HUES6 (cell line): ENCODE results near the gene RPTOR.

ENCODE experiments used
- H3K27ac ChIP-seq: 2 replicates; pipeline ENCODE4 v1.7.0; 2013; ENCODE audit warnings: low read depth, mild to moderate bottlenecking, low read length, inconsistent platforms
- H3K27me3 ChIP-seq: 2 replicates; pipeline ENCODE4 v1.6.1; 2013; ENCODE audit warnings: low read length; ENCODE audit not compliant: control insufficient read depth, insufficient read depth
- H3K36me3 ChIP-seq: 2 replicates; pipeline ENCODE4 v1.6.1; 2013; ENCODE audit warnings: low read length; ENCODE audit not compliant: control insufficient read depth, insufficient read depth
- H3K4me1 ChIP-seq: 2 replicates; pipeline ENCODE4 v1.6.1; 2013; ENCODE audit warnings: low read length; ENCODE audit not compliant: control insufficient read depth, insufficient read depth
- H3K4me3 ChIP-seq: 2 replicates; pipeline ENCODE4 v1.5.1; 2013; ENCODE audit warnings: low read depth, low read length
- H3K9ac ChIP-seq: one replicate; pipeline ENCODE4 v1.6.1; 2013; ENCODE audit warnings: mild to moderate bottlenecking, low read length
- H3K9me3 ChIP-seq: 2 replicates; pipeline ENCODE4 v1.6.1; 2013; ENCODE audit warnings: low read depth, low read length; ENCODE audit not compliant: control insufficient read depth, insufficient read depth

RPTOR gene

GRCh38 chr17:80751070-80751945, 206.7 kb downstream of the RPTOR start:
- Histone ChIP-seq H3K4me1 (peaks cover 15% of the 10 kb centered on the region), H3K27me3 (no peaks in the 10 kb centered on the region), H3K36me3 (0 out of 2 replicates have a peak, but pooled peaks cover 5% of the 10 kb centered on the region), H3K9me3 (no peaks in the 10 kb centered on the region), H3K4me3 (no peak overlapping the region), H3K9ac (no peak overlapping the region), H3K27ac (no peak overlapping the region)

- Histone ChIP-seq H3K27ac (no peak overlapping the region), H3K9ac (no peak overlapping the region)
Observed at GRCh38 chr17:80751946-80752581, 207.4 kb downstream of the RPTOR start.

GRCh38 chr17:80753685-80754345, 209.2 kb downstream of the RPTOR start:
- no peak overlapping the region for H3K27ac ChIP-seq
- H3K27me3 ChIP-seq = no peaks in the 10 kb centered on the region
- peaks cover 15% of the 10 kb centered on the region for H3K4me1 ChIP-seq
- H3K9ac ChIP-seq = no peak overlapping the region
- no peaks in the 10 kb centered on the region for H3K9me3 ChIP-seq
- H3K4me3 ChIP-seq = no peak overlapping the region
- 0 out of 2 replicates have a peak, but pooled peaks cover 5% of the 10 kb centered on the region for H3K36me3 ChIP-seq

More at GRCh38 chr17:80751946-80752581, 207.4 kb downstream of the RPTOR start:
- Histone ChIP-seq H3K36me3 (0 out of 2 replicates have a peak, but pooled peaks cover 5% of the 10 kb centered on the region), H3K4me3 (no peak overlapping the region), H3K27me3 (no peaks in the 10 kb centered on the region), H3K9me3 (no peaks in the 10 kb centered on the region), H3K4me1 (peaks cover 15% of the 10 kb centered on the region)

GRCh38 chr17:80754846-80755245, 210.2 kb downstream of the RPTOR start:
- H3K4me1 ChIP-seq = peaks cover 15% of the 10 kb centered on the region
- no peak overlapping the region for H3K27ac ChIP-seq
- H3K9ac ChIP-seq = no peak overlapping the region
- H3K4me3 ChIP-seq = no peak overlapping the region
- H3K36me3 ChIP-seq = 0 out of 2 replicates have a peak, but pooled peaks cover 5% of the 10 kb centered on the region
- no peaks in the 10 kb centered on the region for H3K9me3 ChIP-seq
- H3K27me3 ChIP-seq = no peaks in the 10 kb centered on the region

GRCh38 chr17:80755650-80756405, 211.2 kb downstream of the RPTOR start:
- Histone ChIP-seq H3K36me3 (0 out of 2 replicates have a peak, but pooled peaks cover 5% of the 10 kb centered on the region), H3K27me3 (no peaks in the 10 kb centered on the region), H3K27ac (no peak overlapping the region)

GRCh38 chr17:80758481-80759376, 214.1 kb downstream of the RPTOR start:
- Histone ChIP-seq H3K27ac (no peak overlapping the region), H3K9ac (no peak overlapping the region)

More at GRCh38 chr17:80755650-80756405, 211.2 kb downstream of the RPTOR start:
- Histone ChIP-seq H3K4me1 (peaks cover 15% of the 10 kb centered on the region), H3K9me3 (no peaks in the 10 kb centered on the region), H3K4me3 (no peak overlapping the region), H3K9ac (no peak overlapping the region)

GRCh38 chr17:80759377-80759673, 214.7 kb downstream of the RPTOR start:
- Histone ChIP-seq H3K36me3 (no peaks in the 10 kb centered on the region), H3K27ac (no peak overlapping the region), H3K9ac (no peak overlapping the region), H3K4me1 (no peaks in the 10 kb centered on the region), H3K9me3 (no peaks in the 10 kb centered on the region), H3K4me3 (no peak overlapping the region), H3K27me3 (no peaks in the 10 kb centered on the region)

More at GRCh38 chr17:80758481-80759376, 214.1 kb downstream of the RPTOR start:
- Histone ChIP-seq H3K27me3 (no peaks in the 10 kb centered on the region), H3K4me3 (no peak overlapping the region), H3K9me3 (no peaks in the 10 kb centered on the region), H3K36me3 (0 out of 2 replicates have a peak, but pooled peaks cover 5% of the 10 kb centered on the region), H3K4me1 (no peaks in the 10 kb centered on the region)

GRCh38 chr17:80760511-80760911, 215.9 kb downstream of the RPTOR start:
- Histone ChIP-seq H3K27ac (no peak overlapping the region), H3K9me3 (no peaks in the 10 kb centered on the region), H3K9ac (no peak overlapping the region), H3K27me3 (no peaks in the 10 kb centered on the region), H3K4me1 (no peaks in the 10 kb centered on the region), H3K4me3 (no peak overlapping the region), H3K36me3 (no peaks in the 10 kb centered on the region)

GRCh38 chr17:80761110-80761871, 216.7 kb downstream of the RPTOR start:
- H3K9me3 ChIP-seq = no peaks in the 10 kb centered on the region
- no peak overlapping the region for H3K4me3 ChIP-seq
- no peaks in the 10 kb centered on the region for H3K4me1 ChIP-seq
- no peaks in the 10 kb centered on the region for H3K27me3 ChIP-seq
- H3K36me3 ChIP-seq = no peaks in the 10 kb centered on the region
- no peak overlapping the region for H3K9ac ChIP-seq
- no peak overlapping the region for H3K27ac ChIP-seq
